Ureter (tissue), 1 donor: Measurements from ENCODE around the gene SART1. TPM values are rescaled to one million over a fixed set of nuclear protein-coding genes. Genes with fewer than 3 reads are reported as not detected.
A peak's percentile ranks its signal among the peaks of the same experiment; 100 is the strongest.

Experiments
- DNase-seq: peaks from one replicate; pipeline ENCODE4 v3.0.0-alpha.2; 2020; ENCODE audit warnings: low spot score
- total RNA-seq: library from RNA; stranded (reverse); gene quantifications from one replicate; pipeline ENCODE4 v1.2.4, GENCODE V29; 2023
- donor health status: DM: yes; HTN: yes; CAD: no.

The SART1 gene
- total RNA-seq, 1 donor from 2014 or later = 48.6 TPM

GRCh38 chr11:65967329-65967934 is 5.9 kb downstream of the SART1 start:
- DNase-seq = no peak

GRCh38 chr11:65968600-65969482 is 7.3 kb downstream of the SART1 start:
- no peak for DNase-seq

- DNase-seq = no peak
These were observed 10.6 kb downstream of the SART1 start for GRCh38 chr11:65972116-65972515.

- DNase-seq = no peak
These were observed 12.0 kb downstream of the SART1 start for GRCh38 chr11:65973439-65974110.

- DNase-seq = no peak
These were observed 14.2 kb downstream of the SART1 start for GRCh38 chr11:65975771-65976170.

GRCh38 chr11:65976216-65977176 is 15.0 kb downstream of the SART1 start:
- DNase-seq = no peak

GRCh38 chr11:65977621-65978390 is 16.3 kb downstream of the SART1 start:
- no peak for DNase-seq

- DNase-seq = no peak
These were observed 17.1 kb downstream of the SART1 start for GRCh38 chr11:65978391-65979238.

- DNase-seq = no peak
These were observed 17.8 kb downstream of the SART1 start for GRCh38 chr11:65979261-65979759.

- no peak for DNase-seq
These were observed 19.7 kb downstream of the SART1 start for GRCh38 chr11:65981101-65981740.

GRCh38 chr11:65981972-65982823 is 20.7 kb downstream of the SART1 start:
- no peak for DNase-seq

- no peak for DNase-seq
These were observed 21.5 kb downstream of the SART1 start for GRCh38 chr11:65982824-65983588.

GRCh38 chr11:65983589-65983987 is 22.1 kb downstream of the SART1 start:
- no peak for DNase-seq

- DNase-seq = no peak
These were observed 25.8 kb downstream of the SART1 start for GRCh38 chr11:65987336-65987735.

- peak; percentile 94 for DNase-seq
These were observed 27.5 kb downstream of the SART1 start for GRCh38 chr11:65988791-65989592.

GRCh38 chr11:65992056-65992455 is 30.5 kb downstream of the SART1 start:
- no peak for DNase-seq
